LoVo (cell line): ENCODE data around the gene KMT2E.

ENCODE experiments used
- DNase-seq: peaks from one replicate; pipeline ENCODE4 v3.0.0-alpha.2; 2016; ENCODE audit warnings: low spot score

Gene KMT2E

DNA sequence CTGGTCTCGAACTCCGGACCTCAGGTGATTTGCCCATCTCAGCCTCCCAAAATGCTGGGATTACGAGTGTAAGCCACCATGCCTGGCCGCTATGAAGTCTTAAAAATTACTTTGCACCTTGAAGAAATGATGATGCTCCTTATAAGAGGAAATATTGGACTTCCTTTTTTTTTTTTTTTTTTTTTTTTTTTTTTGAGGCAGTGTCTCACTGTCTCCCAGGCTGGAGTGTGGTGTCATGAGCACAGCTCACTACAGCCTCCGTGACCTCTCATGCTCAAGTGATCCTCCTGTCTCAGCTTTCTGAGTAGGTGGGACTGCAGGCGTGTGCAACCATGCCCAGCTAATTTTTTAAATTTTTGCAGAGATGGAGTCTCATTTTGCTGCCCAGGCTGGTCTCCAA, 65.3 kb downstream of the KMT2E start:
- no peak for DNase-seq

DNA sequence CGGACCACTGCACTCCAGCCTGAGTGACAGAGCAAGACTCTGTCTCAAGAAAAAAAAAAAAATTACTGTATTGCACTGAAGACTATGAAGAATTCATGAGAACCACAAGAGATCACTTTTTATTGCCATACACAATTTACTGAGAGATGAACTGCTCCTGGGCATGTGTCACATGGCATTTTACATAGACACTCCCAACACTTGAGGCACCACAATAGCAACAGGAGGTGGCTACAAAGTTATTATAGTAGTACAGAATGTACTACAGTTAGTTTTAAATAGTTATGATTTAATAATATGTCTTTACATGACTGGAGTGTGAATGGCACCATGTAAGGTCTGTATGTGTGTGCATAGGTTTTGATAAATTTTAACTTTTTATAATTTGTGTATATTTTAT, 70.6 kb downstream of the KMT2E start:
- no peak for DNase-seq

- no peak for DNase-seq
Observed at GRCh38 chr7:105086850-105087249, 72.8 kb downstream of the KMT2E start.

- no peak for DNase-seq
Observed at GRCh38 chr7:105087981-105088380, 74.0 kb downstream of the KMT2E start.

GRCh38 chr7:105088456-105088855, 74.5 kb downstream of the KMT2E start:
- DNase-seq, result no peak

DNA sequence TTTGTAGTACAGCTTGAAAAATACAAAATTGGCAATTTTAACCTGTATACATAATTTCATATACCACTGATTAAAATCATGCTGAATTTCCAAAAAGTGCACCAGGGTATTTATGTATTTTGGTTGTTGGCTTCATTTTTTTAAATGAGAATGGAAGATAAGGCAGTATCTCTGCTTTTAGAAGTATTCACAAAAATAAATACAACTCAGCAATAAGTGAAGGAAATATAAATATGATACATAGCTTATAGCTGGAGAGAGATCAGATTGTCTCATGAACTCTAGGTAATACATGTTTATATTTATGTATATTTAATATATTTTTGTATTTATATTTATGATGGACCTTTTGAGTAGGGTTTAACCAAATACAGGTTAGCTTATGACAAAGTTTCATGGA, 81.0 kb downstream of the KMT2E start:
- no peak for DNase-seq

GRCh38 chr7:105096306-105096705, 82.3 kb downstream of the KMT2E start:
- DNase-seq, result no peak

DNA sequence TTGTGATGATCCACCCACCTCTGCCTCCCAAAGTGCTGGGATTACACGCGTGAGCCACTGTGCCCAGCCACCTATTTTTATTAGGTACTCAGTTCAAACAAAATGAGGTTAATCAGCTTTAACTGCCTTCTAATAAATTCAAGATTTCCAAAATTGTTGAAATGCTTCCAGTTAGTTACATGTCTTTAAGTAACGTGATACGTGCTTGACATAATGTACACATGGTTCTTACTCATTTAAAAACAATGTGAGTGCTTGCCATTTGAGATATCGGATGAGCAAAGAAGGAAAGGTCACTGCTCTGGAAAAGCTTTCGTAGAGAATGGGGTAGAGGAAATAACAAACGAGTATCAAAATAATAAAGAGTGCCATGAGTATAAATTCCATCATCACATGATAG, 83.6 kb downstream of the KMT2E start:
- no peak for DNase-seq

- no peak for DNase-seq
Observed at GRCh38 chr7:105098863-105099515, 85.0 kb downstream of the KMT2E start.

- no peak for DNase-seq
Observed at GRCh38 chr7:105101864-105102263, 87.9 kb downstream of the KMT2E start.

GRCh38 chr7:105102557-105103352, 88.8 kb downstream of the KMT2E start:
- DNase-seq, result no peak

GRCh38 chr7:105105579-105105978, 91.6 kb downstream of the KMT2E start:
- no peak for DNase-seq

- no peak for DNase-seq
Observed at GRCh38 chr7:105106473-105106872, 92.5 kb downstream of the KMT2E start.

- no peak for DNase-seq
Observed at GRCh38 chr7:105107458-105107857, 93.5 kb downstream of the KMT2E start.

DNA sequence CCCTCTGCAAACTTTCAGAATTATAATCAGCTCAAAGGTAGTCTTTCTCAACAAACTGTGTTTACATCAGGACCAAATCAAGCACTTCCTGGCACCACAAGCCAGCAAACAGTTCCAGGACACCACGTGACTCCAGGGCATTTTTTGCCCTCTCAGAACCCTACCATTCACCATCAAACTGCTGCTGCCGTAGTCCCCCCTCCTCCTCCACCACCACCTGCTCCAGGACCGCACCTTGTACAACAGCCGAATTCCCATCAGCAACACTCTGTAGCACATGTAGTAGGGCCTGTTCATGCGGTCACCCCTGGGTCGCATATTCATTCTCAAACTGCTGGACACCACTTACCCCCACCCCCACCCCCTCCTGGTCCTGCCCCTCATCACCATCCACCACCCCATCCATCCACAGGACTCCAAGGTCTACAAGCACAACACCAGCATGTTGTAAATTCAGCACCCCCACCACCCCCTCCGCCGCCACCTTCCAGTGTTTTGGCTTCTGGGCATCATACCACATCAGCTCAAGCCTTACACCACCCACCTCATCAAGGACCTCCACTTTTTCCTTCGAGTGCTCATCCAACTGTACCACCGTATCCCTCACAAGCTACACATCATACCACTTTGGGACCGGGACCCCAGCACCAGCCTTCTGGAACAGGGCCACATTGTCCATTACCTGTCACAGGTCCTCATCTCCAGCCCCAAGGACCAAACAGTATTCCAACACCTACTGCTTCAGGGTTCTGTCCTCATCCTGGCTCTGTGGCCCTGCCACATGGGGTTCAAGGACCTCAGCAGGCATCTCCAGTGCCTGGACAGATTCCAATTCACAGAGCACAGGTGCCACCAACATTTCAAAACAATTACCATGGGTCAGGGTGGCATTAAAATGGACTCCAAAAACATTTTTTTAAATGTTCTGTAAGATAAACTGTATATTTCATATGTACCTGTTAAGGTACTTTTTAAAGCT, 98.7 kb downstream of the KMT2E start:
- DNase-seq, result no peak

- no peak for DNase-seq
Observed at GRCh38 chr7:105118612-105119600, 104.9 kb downstream of the KMT2E start.

GRCh38 chr7:105122619-105123018, 108.6 kb downstream of the KMT2E start:
- no peak for DNase-seq

DNA sequence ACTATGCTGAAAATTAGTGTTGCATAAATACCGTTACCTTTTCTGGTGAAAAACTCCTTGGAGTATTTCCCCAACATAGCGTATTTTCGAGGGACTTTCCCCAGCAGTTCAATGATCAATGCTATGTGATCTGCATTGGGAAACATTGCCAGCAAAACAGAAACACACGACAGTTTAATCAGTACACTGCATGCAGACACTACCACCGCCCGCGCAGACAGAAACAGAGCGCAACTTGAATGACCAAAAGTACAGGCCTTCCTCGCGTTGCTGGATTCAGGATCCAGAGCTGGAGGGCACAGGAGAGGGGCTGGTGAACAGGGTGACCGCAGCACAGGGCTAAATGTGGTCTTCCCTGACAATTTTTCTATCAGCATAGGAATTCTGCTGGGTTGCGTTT, 111.7 kb downstream of the KMT2E start:
- no peak for DNase-seq

- DNase-seq, result no peak
Observed at GRCh38 chr7:105126436-105126975, 112.5 kb downstream of the KMT2E start.

DNA sequence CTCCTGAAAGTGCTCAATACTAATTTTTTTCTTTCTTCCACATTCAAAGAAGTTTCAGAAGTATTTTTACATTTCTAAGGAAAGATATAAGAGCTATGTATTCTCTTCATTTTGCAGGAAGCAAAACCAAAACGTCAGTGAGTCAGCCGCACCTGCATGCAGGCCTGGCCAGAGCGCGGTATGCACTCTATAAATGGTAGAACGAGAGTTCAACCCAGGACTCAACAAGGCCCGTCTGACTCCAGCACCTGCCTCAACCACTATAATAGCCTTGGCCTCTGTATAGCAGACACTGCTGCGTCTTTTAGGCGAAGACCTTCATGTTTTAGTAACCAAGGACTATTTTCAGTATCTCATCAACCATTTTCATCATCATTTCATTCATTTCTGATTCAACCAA, 113.2 kb downstream of the KMT2E start:
- no peak for DNase-seq

GRCh38 chr7:105130048-105130447, 116.0 kb downstream of the KMT2E start:
- no peak for DNase-seq
